Transverse colon (tissue), 4 donors: ENCODE measurements around the gene LCE2C. TPM values are rescaled to one million over a fixed set of nuclear protein-coding genes. Genes with fewer than 3 reads are reported as not detected.
"Not testable (repeated sequence)": the region's sequence is repeated elsewhere in the genome, so short reads cannot be mapped to it uniquely, and the experiment has no call there.

Experiments
- DNase-seq: peaks from one replicate; pipeline ENCODE4 v3.0.0-alpha.2; 2019
- H3K27ac ChIP-seq, 4 donors: fragments of 200-600 bp; sonication (generic); 2 replicates each; pipeline ENCODE4 v1.5.1; 2016 to 2018; ENCODE audit warnings: inconsistent platforms in 4 of 4
- H3K27me3 ChIP-seq: fragments of 200-600 bp; sonication (generic); 2 replicates; pipeline ENCODE4 v1.5.1; 2017; ENCODE audit warnings: inconsistent platforms
- H3K36me3 ChIP-seq, 4 donors: fragments of 200-600 bp; sonication (generic); 2 replicates each; pipeline ENCODE4 v1.5.1; 2017 to 2019; ENCODE audit warnings: inconsistent platforms in 4 of 4
- H3K4me1 ChIP-seq, 4 donors: fragments of 200-600 bp; sonication (generic); 2 replicates each; pipeline ENCODE4 v1.5.1; 2017 to 2020; ENCODE audit warnings: inconsistent platforms in 4 of 4
- H3K4me3 ChIP-seq, 4 donors: fragments of 200-600 bp; sonication (generic); 1 replicate in 1 of 4; 2 replicates in 3 of 4; pipeline versions ENCODE4 v1.5.1 to v1.6.1; 2017 to 2019; ENCODE audit warnings: inconsistent platforms in 4 of 4
- H3K9me3 ChIP-seq, 2 donors: fragments of 200-600 bp; sonication (generic); 2 replicates each; pipeline ENCODE4 v1.5.1; 2017 to 2019; ENCODE audit warnings: inconsistent platforms in 2 of 2
- EP300 ChIP-seq: sonication (generic); formaldehyde crosslinking; IDR thresholded peaks from one replicate; pipeline ENCODE4 v1.6.1; 2017; ENCODE audit warnings: antibody characterized with exemption, low read depth
- POLR2A ChIP-seq: fragments of 450-650 bp; IDR thresholded peaks from one replicate; pipeline ENCODE4 v1.6.1; 2016; ENCODE audit warnings: antibody characterized with exemption, mild to moderate bottlenecking, moderate library complexity
- POLR2AphosphoS5 ChIP-seq, 3 donors: sonication (generic); formaldehyde crosslinking; IDR thresholded peaks; one replicate each; pipeline ENCODE4 v1.6.1; 2016; ENCODE audit warnings: antibody characterized with exemption in 3 of 3
- WGBS, 2 donors: methylation state at CpG; one replicate each; pipeline ENCODE4 v1.1.5; 2018; ENCODE audit warnings: low coverage in 1 of 2; 5-methylcytosine and 5-hydroxymethylcytosine counted together
- in situ Hi-C, 4 donors: fragments of 200-750 bp; cut with MboI; loops; one replicate each; pipeline versions ENCODE4 v1.15.0 to v1.15.1; 2017; ENCODE audit warnings: low sequenced_read_pairs in 3 of 4, low pct_ligation_motif_present in 1 of 4, low pct_unique_long_range_greater_than_20kb in 1 of 4
- intact Hi-C: fragments of 100-400 bp; cut with DNase I; formaldehyde crosslinking; loops from one replicate; pipeline ENCODE4 v1.15.1; 2023; ENCODE audit warnings: low total_unique reads
- total RNA-seq, 4 donors: library from RNA; depleted of rRNA; stranded (reverse); fragments of >200 nt; gene quantifications; one replicate each; pipeline ENCODE4 v1.1.0, GENCODE V29; 2016
- TF ChIP-seq, protein P1 (sequence below), 5 experiments: fragments of 200-600 bp in 3 of 5; fragments of 450-650 bp in 2 of 5; sonication (generic) in 3 of 5; IDR thresholded peaks; 1 replicate in 2 of 5; 2 replicates in 3 of 5; pipeline ENCODE4 v1.5.1; 2016 to 2017; ENCODE audit warnings: antibody characterized with exemption in 5 of 5, inconsistent platforms in 3 of 5, mild to moderate bottlenecking in 2 of 5, moderate library complexity in 1 of 5

LCE2C gene
- total RNA-seq, 4 donors from 2014 or later, result not detected

DNA sequence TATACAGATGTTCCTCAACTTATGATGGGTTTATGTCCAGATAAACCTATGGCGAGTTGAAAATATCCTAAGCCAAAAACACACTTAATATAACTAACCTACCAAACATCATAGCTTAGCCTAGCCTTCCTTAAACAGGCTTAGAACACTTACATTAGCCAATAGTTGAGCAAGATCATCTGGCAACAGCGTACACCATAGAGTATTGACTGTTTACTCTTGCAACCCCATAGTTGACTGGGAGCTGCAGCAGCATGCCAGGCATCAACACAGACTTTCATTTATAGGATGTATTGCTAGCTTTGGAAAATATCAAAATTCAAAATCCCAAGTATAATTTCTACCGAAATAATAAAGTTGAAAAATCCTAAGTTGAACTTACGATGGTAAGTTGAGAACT, 17.4 kb upstream of the LCE2C start:
- TF ChIP-seq POLR2A, result no peak
- no peak for TF ChIP-seq POLR2AphosphoS5 (IDR thresholded peaks at IDR 0.05)
- TF ChIP-seq, protein P1, sequence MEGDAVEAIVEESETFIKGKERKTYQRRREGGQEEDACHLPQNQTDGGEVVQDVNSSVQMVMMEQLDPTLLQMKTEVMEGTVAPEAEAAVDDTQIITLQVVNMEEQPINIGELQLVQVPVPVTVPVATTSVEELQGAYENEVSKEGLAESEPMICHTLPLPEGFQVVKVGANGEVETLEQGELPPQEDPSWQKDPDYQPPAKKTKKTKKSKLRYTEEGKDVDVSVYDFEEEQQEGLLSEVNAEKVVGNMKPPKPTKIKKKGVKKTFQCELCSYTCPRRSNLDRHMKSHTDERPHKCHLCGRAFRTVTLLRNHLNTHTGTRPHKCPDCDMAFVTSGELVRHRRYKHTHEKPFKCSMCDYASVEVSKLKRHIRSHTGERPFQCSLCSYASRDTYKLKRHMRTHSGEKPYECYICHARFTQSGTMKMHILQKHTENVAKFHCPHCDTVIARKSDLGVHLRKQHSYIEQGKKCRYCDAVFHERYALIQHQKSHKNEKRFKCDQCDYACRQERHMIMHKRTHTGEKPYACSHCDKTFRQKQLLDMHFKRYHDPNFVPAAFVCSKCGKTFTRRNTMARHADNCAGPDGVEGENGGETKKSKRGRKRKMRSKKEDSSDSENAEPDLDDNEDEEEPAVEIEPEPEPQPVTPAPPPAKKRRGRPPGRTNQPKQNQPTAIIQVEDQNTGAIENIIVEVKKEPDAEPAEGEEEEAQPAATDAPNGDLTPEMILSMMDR (IDR thresholded peaks at IDR 0.05), result no peak
- TF ChIP-seq EP300, result no peak
- Histone ChIP-seq H3K27ac (no peak overlapping the region), H3K9me3 (no peaks in the 10 kb centered on the region), H3K36me3 (no peaks in the 10 kb centered on the region), H3K4me1 (no peaks in the 10 kb centered on the region), H3K4me3 (no peak overlapping the region), H3K27me3 (no peaks in the 10 kb centered on the region)
- in situ Hi-C loops (no loop called here), intact Hi-C loops (loop anchor here (10.0 kb wide), 1 partner anchor 567 kb away; no protein-coding TSS in a partner anchor)
- WGBS, 2 donors, result 76 to 90% methylated on average over 2 to 4 of the region's 4 CpGs
- DNase-seq, result no peak

DNA sequence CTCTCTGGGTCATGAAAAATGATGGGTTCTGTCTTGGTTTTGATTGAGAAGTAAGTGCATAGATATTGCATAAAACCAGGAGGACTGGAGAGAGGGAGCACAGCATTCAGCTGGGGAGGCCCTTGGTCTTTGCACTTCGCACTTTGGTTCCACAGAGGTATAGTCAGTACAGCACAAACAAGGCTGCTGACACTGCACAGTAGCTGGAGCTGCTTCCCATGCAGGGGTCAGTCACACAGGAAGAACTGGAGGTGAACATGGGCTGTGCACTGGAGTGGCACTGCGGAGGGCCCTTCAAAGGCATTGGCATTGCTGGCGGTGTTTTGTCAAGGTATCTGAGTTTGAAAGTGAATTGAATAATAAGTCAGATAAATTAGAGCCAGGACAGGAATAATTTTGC, 16.4 kb upstream of the LCE2C start:
- Histone ChIP-seq H3K27me3 (no peaks in the 10 kb centered on the region), H3K36me3 (no peaks in the 10 kb centered on the region), H3K4me3 (no peak overlapping the region), H3K27ac (no peak overlapping the region), H3K4me1 (no peaks in the 10 kb centered on the region), H3K9me3 (no peaks in the 10 kb centered on the region)
- TF ChIP-seq EP300 (no peak), POLR2AphosphoS5 (IDR thresholded peaks at IDR 0.05) (no peak), POLR2A (no peak)
- TF ChIP-seq, protein P1 (IDR thresholded peaks at IDR 0.05), result no peak
- 75 to 95% methylated on average over 2 to 3 of the region's 3 CpGs for WGBS, 2 donors
- in situ Hi-C loops (no loop called here), intact Hi-C loops (loop anchor here (10.0 kb wide), 1 partner anchor 566 kb away; no protein-coding TSS in a partner anchor)
- no peak for DNase-seq

DNA sequence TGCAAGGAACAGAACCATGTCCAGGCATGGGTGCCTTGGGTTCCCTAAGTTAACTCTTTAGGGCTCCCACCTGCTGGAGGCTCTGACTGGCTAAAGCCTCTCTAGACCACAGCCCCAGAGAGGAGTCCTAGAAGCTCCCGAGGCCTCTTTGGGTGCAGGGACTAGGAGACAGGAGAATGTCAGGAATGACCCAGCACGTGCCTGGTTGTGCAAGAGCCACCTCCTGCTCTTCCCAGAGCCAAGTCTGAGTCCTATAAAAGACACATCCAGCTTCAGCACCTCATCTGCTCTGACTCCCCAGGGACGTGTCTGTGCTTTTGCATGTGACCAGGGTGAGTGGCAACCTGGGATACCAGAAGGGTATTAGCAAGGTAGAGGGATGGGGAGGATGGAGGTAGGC, 12.0 kb upstream of the LCE2C start, which contains the start of gene LCE2D:
TSS of gene LCE2D (plus strand) at position 283 of the 400 bp plus-strand sequence. CDS start 726 bp downstream, outside the sequence.
- H3K4me3 ChIP-seq, result no peak within 1 kb of the TSS
- DNase-seq, result no peak
- H3K36me3 ChIP-seq, result no peaks in the 10 kb centered on the region
- intact Hi-C loops (no loop called here), in situ Hi-C loops (no loop called here)
- 50 to 55% methylated on average over 1 to 3 of the region's 3 CpGs for WGBS, 2 donors
- no peaks in the 10 kb centered on the region for H3K9me3 ChIP-seq
- H3K27ac ChIP-seq, result no peak within 1 kb of the TSS
- TF ChIP-seq POLR2A (no peak), POLR2AphosphoS5 (IDR thresholded peaks at IDR 0.05) (no peak), EP300 (no peak)
- TF ChIP-seq, protein P1 (IDR thresholded peaks at IDR 0.05), result no peak
- H3K27me3 ChIP-seq, result no peaks in the 10 kb centered on the region
- no peaks in the 10 kb centered on the region for H3K4me1 ChIP-seq

DNA sequence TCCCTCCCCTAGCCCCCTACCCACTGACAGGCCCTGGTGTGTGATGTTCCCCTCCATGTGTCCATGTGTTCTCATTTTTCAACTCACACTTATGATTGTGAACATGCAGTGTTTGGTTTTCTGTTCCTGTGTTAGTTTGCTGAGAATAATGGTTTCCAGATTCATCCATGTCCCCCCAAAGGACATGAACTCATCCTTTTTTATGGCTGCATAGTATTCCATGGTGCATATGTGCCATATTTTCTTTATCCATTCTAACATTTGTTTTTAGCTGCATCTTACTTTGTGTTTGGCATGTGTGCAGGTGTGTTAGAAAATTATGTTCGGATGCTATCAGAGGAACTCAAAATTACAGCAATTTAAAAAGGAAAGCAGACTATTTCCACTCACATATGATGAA, 8.9 kb upstream of the LCE2C start:
- intact Hi-C loops, in situ Hi-C loops: not testable (repeated sequence)

DNA sequence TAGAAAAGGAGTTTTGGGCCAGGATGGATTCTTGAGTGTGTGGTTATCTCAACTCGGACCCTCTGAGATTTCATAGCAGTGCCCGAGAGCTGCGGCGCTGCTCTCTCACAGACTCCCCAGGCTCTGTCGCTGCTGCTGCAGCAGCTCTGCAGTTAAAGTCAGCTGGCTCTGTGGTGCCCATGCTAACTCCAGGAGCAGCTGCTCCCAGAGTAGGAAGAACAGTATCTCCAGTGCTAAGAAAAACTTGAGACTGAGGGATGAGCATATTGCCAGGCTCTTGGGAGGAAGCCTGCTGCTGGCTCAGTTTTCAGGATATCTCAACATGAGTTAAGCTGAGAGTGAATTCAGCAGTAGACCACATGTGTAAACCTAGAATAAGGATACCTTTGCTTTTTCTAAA, 7.4 kb upstream of the LCE2C start:
- intact Hi-C loops (no loop called here), in situ Hi-C loops (no loop called here)
- no peaks in the 10 kb centered on the region for H3K27me3 ChIP-seq
- H3K4me3 ChIP-seq, result no peak overlapping the region
- no peak for DNase-seq
- no peaks in the 10 kb centered on the region for H3K36me3 ChIP-seq
- H3K4me1 ChIP-seq, result no peaks in the 10 kb centered on the region
- TF ChIP-seq, protein P1 (IDR thresholded peaks at IDR 0.05), result no peak
- TF ChIP-seq EP300 (no peak), POLR2AphosphoS5 (IDR thresholded peaks at IDR 0.05) (no peak), POLR2A (no peak)
- WGBS, 2 donors, result 89% methylated on average over 5 of the region's 5 CpGs; no CpG with 5 or more reads in 1 of the 2 donors
- no peak overlapping the region for H3K27ac ChIP-seq
- no peaks in the 10 kb centered on the region for H3K9me3 ChIP-seq

More for the DNA sequence above, 8.9 kb upstream of the LCE2C start:
- H3K27ac ChIP-seq, H3K4me3 ChIP-seq, DNase-seq, H3K27me3 ChIP-seq, H3K36me3 ChIP-seq, H3K9me3 ChIP-seq, H3K4me1 ChIP-seq: not testable (repeated sequence)
- 83 to 89% methylated on average over 1 of the region's 1 CpG for WGBS, 2 donors
